IgD-negative memory B cell (primary cell): ENCODE results near the gene DMRTA2. TPM values are rescaled to one million over a fixed set of nuclear protein-coding genes. Genes with fewer than 3 reads are reported as not detected.

ENCODE experiments used
- H3K27ac Mint-ChIP-seq, 3 donors: one replicate each; pipeline ENCODE4 v1.8.0; 2020 to 2022; ENCODE audit warnings: mild to moderate bottlenecking in 3 of 3, mixed read lengths in 3 of 3, moderate library complexity in 1 of 3
- H3K27me3 Mint-ChIP-seq: one replicate; pipeline ENCODE4 v1.8.0; 2021; ENCODE audit warnings: mixed read lengths
- H3K36me3 Mint-ChIP-seq: one replicate; pipeline ENCODE4 v1.8.0; 2020; ENCODE audit warnings: mild to moderate bottlenecking, mixed read lengths
- H3K4me1 Mint-ChIP-seq, 3 donors: one replicate each; pipeline ENCODE4 v1.8.0; 2020 to 2022; ENCODE audit warnings: mixed read lengths in 3 of 3, mild to moderate bottlenecking in 1 of 3
- H3K4me3 Mint-ChIP-seq, 4 donors: one replicate each; pipeline ENCODE4 v1.8.0; 2020 to 2022; ENCODE audit warnings: mild to moderate bottlenecking in 4 of 4, mixed read lengths in 4 of 4, moderate library complexity in 3 of 4
- H3K9me3 Mint-ChIP-seq, 3 donors: one replicate each; pipeline ENCODE4 v1.8.0; 2020 to 2021; ENCODE audit warnings: mixed read lengths in 3 of 3, mild to moderate bottlenecking in 1 of 3
- polyA plus RNA-seq: library from polyadenylated mRNA; unstranded; fragments of 300-500 nt; fragmentation: Illumina TruSeq; gene quantifications from one replicate; pipeline ENCODE4 v1.2.3, GENCODE V29; 2021

Gene DMRTA2
- polyA plus RNA-seq, 1 donor from 2014 or later: not detected

GRCh38 chr1:50373532-50373931, 49.7 kb downstream of the DMRTA2 start:
- no peak overlapping the region for H3K27ac Mint-ChIP-seq
- H3K27me3 Mint-ChIP-seq: peaks cover 5% of the 10 kb centered on the region
- peaks cover 0 to 2% (median 0%) of the 10 kb centered on the region in 3 donors for H3K4me1 Mint-ChIP-seq
- H3K36me3 Mint-ChIP-seq: no peaks in the 10 kb centered on the region
- H3K4me3 Mint-ChIP-seq: no peak overlapping the region
- H3K9me3 Mint-ChIP-seq: peaks cover 0 to 9% (median 6%) of the 10 kb centered on the region in 3 donors

- Mint-ChIP-seq H3K4me3 (peak overlapping the region in 1 of 4 donors; percentile 35), H3K27ac (no peak overlapping the region), H3K9me3 (peaks cover 0 to 9% (median 6%) of the 10 kb centered on the region in 3 donors), H3K4me1 (peaks cover 0 to 4% (median 3%) of the 10 kb centered on the region in 3 donors), H3K27me3 (peaks cover 7% of the 10 kb centered on the region), H3K36me3 (no peaks in the 10 kb centered on the region)
These were observed 51.5 kb downstream of the DMRTA2 start for GRCh38 chr1:50371749-50372148.

GRCh38 chr1:50369830-50370229, 53.4 kb downstream of the DMRTA2 start:
- no peak overlapping the region for H3K27ac Mint-ChIP-seq
- H3K9me3 Mint-ChIP-seq: peaks cover 0 to 6% (median 5%) of the 10 kb centered on the region in 3 donors
- no peak overlapping the region for H3K4me3 Mint-ChIP-seq
- H3K27me3 Mint-ChIP-seq: peaks cover 7% of the 10 kb centered on the region
- peaks cover 0 to 4% (median 3%) of the 10 kb centered on the region in 3 donors for H3K4me1 Mint-ChIP-seq
- H3K36me3 Mint-ChIP-seq: no peaks in the 10 kb centered on the region

- H3K4me1 Mint-ChIP-seq: peaks cover 0 to 4% (median 3%) of the 10 kb centered on the region in 3 donors
- peaks cover 0 to 3% (median 0%) of the 10 kb centered on the region in 3 donors for H3K9me3 Mint-ChIP-seq
- H3K4me3 Mint-ChIP-seq: no peak overlapping the region
- no peak overlapping the region for H3K27ac Mint-ChIP-seq
- no peaks in the 10 kb centered on the region for H3K36me3 Mint-ChIP-seq
- peaks cover 9% of the 10 kb centered on the region for H3K27me3 Mint-ChIP-seq
These were observed 54.1 kb downstream of the DMRTA2 start for GRCh38 chr1:50369008-50369634.

- no peaks in the 10 kb centered on the region for H3K36me3 Mint-ChIP-seq
- no peak overlapping the region for H3K27ac Mint-ChIP-seq
- H3K9me3 Mint-ChIP-seq: no peaks in the 10 kb centered on the region
- H3K27me3 Mint-ChIP-seq: peaks cover 9% of the 10 kb centered on the region
- peak overlapping the region in 1 of 4 donors; percentile 51 for H3K4me3 Mint-ChIP-seq
- peaks cover 0 to 4% (median 3%) of the 10 kb centered on the region in 3 donors for H3K4me1 Mint-ChIP-seq
These were observed 54.9 kb downstream of the DMRTA2 start for GRCh38 chr1:50368179-50369007.
